K562 (cell line): ENCODE data around the gene SST. TPM values are rescaled to one million over a fixed set of nuclear protein-coding genes. Genes with fewer than 3 reads are reported as not detected.

Experiments used
- ARID4B ChIP-seq: sonication (generic); formaldehyde crosslinking; IDR thresholded peaks from 2 replicates; pipeline ENCODE4 v1.8.0; 2022; ENCODE audit warnings: mild to moderate bottlenecking, missing genetic modification reagents
- CHD7 ChIP-seq: fragments of 200-600 bp; sonication (generic); IDR thresholded peaks from one replicate; pipeline ENCODE4 v1.6.1; 2012; ENCODE audit warnings: mild to moderate bottlenecking, low read depth, low read length, inconsistent platforms
- SUPT5H ChIP-seq: fragments of 450-650 bp; IDR thresholded peaks from 2 replicates; pipeline ENCODE4 v1.6.1; 2016
- polyA plus RNA-seq, 8 experiments: library from polyadenylated mRNA; depleted of rRNA in 4 of 8; stranded (reverse) in 5 of 8; unstranded in 3 of 8; fragments of >200 nt; fragmentation: Nextera tagmentation in 2 of 8; fragmentation: Illumina TruSeq in 1 of 8; extraction: Ambion mirVana in 2 of 8; extraction: Trizol in 1 of 8; gene quantifications; 2 replicates each; pipeline versions ENCODE4 v1.2.1 to v1.2.3, GENCODE V29; 2011 to 2014; ENCODE audit warnings: inconsistent platforms in 1 of 8, missing spikeins in 1 of 8
- total RNA-seq, 7 experiments: library from RNA; depleted of rRNA in 6 of 7; stranded (reverse); fragments of >200 nt in 6 of 7; fragmentation: Illumina TruSeq in 2 of 7; extraction: Trizol in 2 of 7; gene quantifications; 2 replicates each; pipeline versions ENCODE4 v1.2.1 to v1.2.3, GENCODE V29; 2011 to 2021; ENCODE audit warnings: low replicate concordance in 1 of 7

SST gene
- total and polyA plus RNA-seq, 9 of the 15 experiments (the other 6 are each of a cell fraction or from before 2014, with no cell fraction given), result not detected

- no peak for TF ChIP-seq CHD7
- no peak for TF ChIP-seq SUPT5H
- no peak for TF ChIP-seq ARID4B (CRISPR knock-in tag)
Measured at GRCh38 chr3:187686621-187687273, 16.6 kb upstream of the SST start (continued).
